ENCODE measurements around the gene TMEM17. TPM values are rescaled to one million over a fixed set of nuclear protein-coding genes. Genes with fewer than 3 reads are reported as not detected.

Gene TMEM17
- total and polyA plus RNA-seq, 2 experiments from 2014 or later: 0.94 to 1.7 TPM

DNA sequence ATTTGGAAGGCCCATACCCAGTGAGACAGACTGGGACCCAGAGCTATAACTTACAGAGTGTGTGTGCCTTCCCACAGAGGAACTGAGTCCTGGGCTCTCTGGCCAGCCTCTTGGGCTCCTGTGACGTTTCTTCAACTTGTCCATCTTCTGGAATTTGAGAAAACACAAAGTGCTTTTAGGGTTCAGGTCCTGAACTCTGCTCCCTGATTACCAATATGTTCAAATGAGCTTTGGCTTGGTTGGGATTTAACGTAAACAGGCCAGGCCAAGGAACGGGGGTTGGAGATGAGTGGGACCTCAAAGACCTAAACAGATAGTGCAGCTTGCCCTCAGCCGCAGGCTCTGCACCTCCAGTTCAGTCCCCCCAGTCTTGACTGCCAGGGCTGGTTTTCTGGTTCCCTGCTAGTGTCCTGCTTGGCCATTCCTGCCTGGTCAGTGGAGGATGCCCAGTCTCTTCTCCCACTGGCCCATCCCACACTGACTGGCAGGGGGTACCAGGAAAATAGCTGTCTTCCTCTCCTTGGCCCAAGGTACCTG, 44.9 kb downstream of the TMEM17 start:
- Histone ChIP-seq H3K4me2 (no peak overlapping the region), H3K27me3 (ENCODE audit: insufficient read depth) (peaks cover 6% of the 10 kb centered on the region; the same call in 1 of the 2 replicates), H4K20me1 (replicated peaks; ENCODE audit: insufficient read depth) (no peaks in the 10 kb centered on the region), H2AFZ (no peak overlapping the region), H3K4me3 (no peak overlapping the region), H3F3A (replicated peaks; ENCODE audit: low read depth) (no peaks in the 10 kb centered on the region; the same call in none of the 2 replicates), H3K36me3 (ENCODE audit: insufficient read depth) (no peaks in the 10 kb centered on the region), H3K79me2 (replicated peaks; ENCODE audit: insufficient read depth) (no peaks in the 10 kb centered on the region), H3K27ac (ENCODE audit: low read depth) (no peak overlapping the region), H3K4me1 (ENCODE audit: insufficient read depth) (peaks cover 33% of the 10 kb centered on the region), H3K9me2 (ENCODE audit: insufficient read depth) (no peaks in the 10 kb centered on the region)
- peaks cover 39% of the 10 kb centered on the region for H3K4me1 Mint-ChIP-seq
- peaks cover 15% of the 10 kb centered on the region for H3K27me3 Mint-ChIP-seq (ENCODE audit: insufficient read depth, low read depth, poor library complexity)
- no peak for TF ChIP-seq POLR2AphosphoS5 (IDR thresholded peaks at IDR 0.05; ENCODE audit: low read depth)
- TF ChIP-seq ZNF114 (CRISPR knock-in tag; IDR thresholded peaks at IDR 0.05): no peak
- TF ChIP-seq STAT1 (IDR thresholded peaks at IDR 0.05; ENCODE audit: unreplicated experiment): no peak
- TF ChIP-seq CREB1 (CRISPR knock-in tag; IDR thresholded peaks at IDR 0.05; ENCODE audit: low read depth): no peak
- TF ChIP-seq NANOG (IDR thresholded peaks at IDR 0.05; ENCODE audit: borderline replicate concordance): no peak
- TF ChIP-seq JUNB (IDR thresholded peaks at IDR 0.05; ENCODE audit: unreplicated experiment): no peak
- no peak overlapping the region for H3K4me3 Mint-ChIP-seq
- no peak overlapping the region for H3K27ac Mint-ChIP-seq
- 0 out of 3 replicates have a peak, but pooled peaks cover 6% of the 10 kb centered on the region for H3K36me3 Mint-ChIP-seq (ENCODE audit: low read depth)
- ATAC-seq: no peak
- H3K9me3 Mint-ChIP-seq: peaks cover 7% of the 10 kb centered on the region; the same call in 1 of the 3 replicates
- DNase-seq (ENCODE audit: low spot score): no peak

DNA sequence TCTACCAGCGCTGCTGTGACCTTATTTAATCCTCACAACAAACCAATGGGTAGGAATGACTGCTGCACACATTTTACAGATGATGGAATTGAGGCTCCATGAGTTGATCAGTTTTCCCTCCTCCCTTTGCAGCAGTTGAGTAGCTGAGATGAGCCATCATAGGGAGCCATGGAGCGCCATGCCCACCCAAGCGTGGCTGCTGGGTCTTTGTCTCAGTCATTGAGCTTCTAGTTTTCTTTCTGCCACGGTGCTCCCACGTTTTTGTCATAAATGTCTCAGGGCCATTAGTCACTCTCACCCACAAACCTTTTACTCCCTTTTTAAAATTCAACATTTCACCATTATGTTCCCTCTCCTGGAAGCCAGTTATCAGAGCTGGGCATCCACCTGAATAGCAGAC, 45.8 kb downstream of the TMEM17 start:
- peaks cover 31% of the 10 kb centered on the region for H3K4me1 Mint-ChIP-seq
- no peaks in the 10 kb centered on the region for H3K79me2 ChIP-seq (replicated peaks; ENCODE audit: insufficient read depth)

DNA sequence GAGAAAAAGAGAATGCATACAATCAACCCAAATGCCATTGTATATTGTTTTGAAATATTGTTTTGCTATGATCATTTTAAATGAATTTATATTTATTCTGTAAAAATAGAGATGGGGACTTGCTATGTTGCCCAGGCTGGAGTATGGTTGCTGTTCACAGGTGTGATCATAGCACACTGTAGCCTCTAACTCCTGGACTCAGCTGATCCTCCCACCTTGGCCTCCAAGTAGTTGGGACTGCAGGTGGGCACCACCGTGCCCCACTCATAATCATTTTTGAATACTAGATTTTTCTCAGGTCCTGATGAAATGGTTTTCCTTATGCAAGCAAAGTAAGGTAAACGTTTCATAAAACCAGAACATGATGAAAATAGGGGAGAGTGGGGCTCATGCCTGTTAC, 46.3 kb downstream of the TMEM17 start:
- H3K4me3 Mint-ChIP-seq: no peak overlapping the region
- H3K27me3 Mint-ChIP-seq (ENCODE audit: insufficient read depth, low read depth, poor library complexity): peaks cover 15% of the 10 kb centered on the region
- H3K36me3 ChIP-seq (ENCODE audit: insufficient read depth): no peaks in the 10 kb centered on the region
- H3K27ac Mint-ChIP-seq: no peak overlapping the region
- H3K36me3 Mint-ChIP-seq (ENCODE audit: low read depth): 0 out of 3 replicates have a peak, but pooled peaks cover 6% of the 10 kb centered on the region
- no peak overlapping the region for H3K27ac ChIP-seq (ENCODE audit: low read depth)
- peaks cover 26% of the 10 kb centered on the region for H3K4me1 Mint-ChIP-seq
- ATAC-seq (no peak), DNase-seq (ENCODE audit: low spot score) (no peak)
- no peak overlapping the region for H2AFZ ChIP-seq
- H3K79me2 ChIP-seq (replicated peaks; ENCODE audit: insufficient read depth): no peaks in the 10 kb centered on the region
- H3K4me3 ChIP-seq: no peak overlapping the region
- H3F3A ChIP-seq (replicated peaks; ENCODE audit: low read depth): no peaks in the 10 kb centered on the region; the same call in 1 of the 2 replicates
- peaks cover 9% of the 10 kb centered on the region; the same call in 1 of the 2 replicates for H3K27me3 ChIP-seq (ENCODE audit: insufficient read depth)
- H3K4me1 ChIP-seq (ENCODE audit: insufficient read depth): peaks cover 23% of the 10 kb centered on the region
- H3K9me2 ChIP-seq (ENCODE audit: insufficient read depth): no peaks in the 10 kb centered on the region
- TF ChIP-seq STAT1 (IDR thresholded peaks at IDR 0.05; ENCODE audit: unreplicated experiment): no peak
- peaks cover 5% of the 10 kb centered on the region; the same call in 1 of the 3 replicates for H3K9me3 Mint-ChIP-seq
- H3K4me2 ChIP-seq: no peak overlapping the region
- H4K20me1 ChIP-seq (replicated peaks; ENCODE audit: insufficient read depth): no peaks in the 10 kb centered on the region

More for the DNA sequence above, 45.8 kb downstream of the TMEM17 start:
- no peak overlapping the region for H2AFZ ChIP-seq
- no peak for TF ChIP-seq EZH2phosphoT487 (IDR thresholded peaks at IDR 0.05; ENCODE audit: unreplicated experiment)
- Mint-ChIP-seq H3K27me3 (ENCODE audit: insufficient read depth, low read depth, poor library complexity) (peaks cover 14% of the 10 kb centered on the region), H3K9me3 (peaks cover 5% of the 10 kb centered on the region; the same call in 1 of the 3 replicates), H3K4me3 (no peak overlapping the region), H3K27ac (no peak overlapping the region), H3K36me3 (ENCODE audit: low read depth) (0 out of 3 replicates have a peak, but pooled peaks cover 6% of the 10 kb centered on the region)
- no peaks in the 10 kb centered on the region; the same call in none of the 2 replicates for H3F3A ChIP-seq (replicated peaks; ENCODE audit: low read depth)
- H3K27ac ChIP-seq (ENCODE audit: low read depth): no peak overlapping the region
- H3K9me2 ChIP-seq (ENCODE audit: insufficient read depth): no peaks in the 10 kb centered on the region
- ATAC-seq (no peak), DNase-seq (ENCODE audit: low spot score) (no peak)
- H3K36me3 ChIP-seq (ENCODE audit: insufficient read depth): no peaks in the 10 kb centered on the region
- no peak overlapping the region for H3K4me2 ChIP-seq
- no peaks in the 10 kb centered on the region for H4K20me1 ChIP-seq (replicated peaks; ENCODE audit: insufficient read depth)
- H3K27me3 ChIP-seq (ENCODE audit: insufficient read depth): peaks cover 9% of the 10 kb centered on the region; the same call in 1 of the 2 replicates
- H3K4me1 ChIP-seq (ENCODE audit: insufficient read depth): peaks cover 28% of the 10 kb centered on the region
- H3K4me3 ChIP-seq: no peak overlapping the region
